Breast epithelium (tissue), 4 donors: ENCODE data around the gene SFXN3. TPM values are rescaled to one million over a fixed set of nuclear protein-coding genes. Genes with fewer than 3 reads are reported as not detected.

Source experiments
- DNase-seq, 2 donors: peaks; one replicate each; pipeline ENCODE4 v3.0.0-alpha.2; 2019; ENCODE audit warnings: low spot score in 2 of 2
- H3K27ac ChIP-seq, 2 donors: fragments of 200-600 bp; sonication (generic) in 1 of 2; one replicate each; pipeline ENCODE4 v1.5.1; 2016 to 2019; ENCODE audit warnings: mild to moderate bottlenecking in 1 of 2
- H3K27me3 ChIP-seq, 2 donors: fragments of 200-600 bp; sonication (generic) in 1 of 2; one replicate each; pipeline versions ENCODE4 v1.5.1 to v1.6.0; 2017 to 2019; ENCODE audit warnings: control low read depth in 1 of 2, mild to moderate bottlenecking in 1 of 2
- H3K36me3 ChIP-seq: fragments of 200-600 bp; one replicate; pipeline ENCODE4 v1.5.1; 2019
- H3K4me1 ChIP-seq, 2 donors: fragments of 200-600 bp; sonication (generic); one replicate each; pipeline ENCODE4 v1.5.1; 2016 to 2019; ENCODE audit warnings: control low read depth in 1 of 2
- H3K4me3 ChIP-seq, 3 donors: fragments of 200-600 bp; sonication (generic); 1 replicate in 2 of 3; 2 replicates in 1 of 3; pipeline ENCODE4 v1.5.1; 2016 to 2019; ENCODE audit warnings: mild to moderate bottlenecking in 3 of 3, moderate library complexity in 2 of 3
- H3K9me3 ChIP-seq, 2 donors: fragments of 200-600 bp; sonication (generic) in 1 of 2; one replicate each; pipeline ENCODE4 v1.5.1; 2016 to 2019; ENCODE audit warnings: control low read depth in 1 of 2
- POLR2A ChIP-seq: fragments of 450-650 bp; IDR thresholded peaks from one replicate; pipeline ENCODE4 v1.6.1; 2016; ENCODE audit warnings: antibody characterized with exemption, mild to moderate bottlenecking, moderate library complexity
- POLR2AphosphoS5 ChIP-seq, 3 donors: sonication (generic); formaldehyde crosslinking; IDR thresholded peaks; one replicate each; pipeline ENCODE4 v1.6.1; 2017; ENCODE audit warnings: antibody characterized with exemption in 3 of 3
- intact Hi-C: fragments of 100-400 bp; cut with DNase I; formaldehyde crosslinking; loops from one replicate; pipeline ENCODE4 v1.15.1; 2023; ENCODE audit warnings: low total_unique reads
- total RNA-seq, 3 donors: library from RNA; depleted of rRNA; stranded (reverse); fragments of >200 nt; gene quantifications; one replicate each; pipeline ENCODE4 v1.1.0, GENCODE V29; 2016
- TF ChIP-seq, protein P1 (sequence below), 3 donors: fragments of 450-650 bp; IDR thresholded peaks; one replicate each; pipeline ENCODE4 v1.5.1; 2016 to 2017; ENCODE audit warnings: antibody characterized with exemption in 3 of 3, mild to moderate bottlenecking in 3 of 3, moderate library complexity in 3 of 3

SFXN3 gene, protein sequence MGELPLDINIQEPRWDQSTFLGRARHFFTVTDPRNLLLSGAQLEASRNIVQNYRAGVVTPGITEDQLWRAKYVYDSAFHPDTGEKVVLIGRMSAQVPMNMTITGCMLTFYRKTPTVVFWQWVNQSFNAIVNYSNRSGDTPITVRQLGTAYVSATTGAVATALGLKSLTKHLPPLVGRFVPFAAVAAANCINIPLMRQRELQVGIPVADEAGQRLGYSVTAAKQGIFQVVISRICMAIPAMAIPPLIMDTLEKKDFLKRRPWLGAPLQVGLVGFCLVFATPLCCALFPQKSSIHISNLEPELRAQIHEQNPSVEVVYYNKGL
- total RNA-seq, result 10 to 100 TPM; 63.7 to 90.4 (median 75.7) TPM

DNA sequence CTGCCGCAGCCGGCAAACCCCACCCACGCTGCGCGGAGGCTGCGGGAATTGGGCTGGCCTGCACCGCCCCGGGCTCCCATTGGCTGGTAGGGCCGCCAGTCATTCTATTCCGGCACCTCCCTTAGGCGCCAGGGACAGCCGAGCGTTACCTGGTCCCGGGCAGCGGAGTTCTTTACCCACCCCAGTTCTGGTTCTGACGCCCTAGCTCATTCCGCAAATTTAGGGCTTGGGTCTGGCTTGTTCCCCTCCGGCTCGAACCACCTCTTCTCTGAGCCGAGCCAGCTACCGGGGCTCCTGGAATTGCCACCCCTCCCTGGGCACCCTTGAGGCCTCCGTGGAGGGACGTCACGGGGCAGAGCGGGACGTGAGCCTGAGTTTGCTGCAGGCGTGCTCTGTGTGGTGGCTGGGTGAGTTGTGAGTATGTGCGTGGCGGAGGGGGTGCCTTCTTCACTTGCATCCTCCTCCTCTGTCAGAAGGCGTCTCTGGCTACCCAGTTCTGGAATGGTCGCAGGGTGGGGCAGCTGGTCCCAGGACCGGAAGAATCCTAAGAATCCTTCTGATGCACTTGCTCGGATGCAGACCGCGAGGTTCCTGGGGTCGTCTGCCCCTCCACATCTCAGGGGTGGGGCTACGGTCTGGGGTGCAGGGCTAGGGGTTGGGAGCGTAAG is at the start of gene SFXN3, which contains the start of gene PDZD7:
TSS of gene SFXN3 (plus strand) at position 107 of the 668 bp plus-strand sequence. CDS start 3,461 bp downstream, outside the sequence.
TSS of gene PDZD7 (minus strand) at position 2 of the 668 bp plus-strand sequence. CDS start 910 bp downstream, outside the sequence.
- intact Hi-C loops, result no loop called here
- TF ChIP-seq POLR2A (peak; percentile 8), POLR2AphosphoS5 (IDR thresholded peaks at IDR 0.05) (peak in 2 of 3 donors; percentile 35 to 54)
- TF ChIP-seq, protein P1, sequence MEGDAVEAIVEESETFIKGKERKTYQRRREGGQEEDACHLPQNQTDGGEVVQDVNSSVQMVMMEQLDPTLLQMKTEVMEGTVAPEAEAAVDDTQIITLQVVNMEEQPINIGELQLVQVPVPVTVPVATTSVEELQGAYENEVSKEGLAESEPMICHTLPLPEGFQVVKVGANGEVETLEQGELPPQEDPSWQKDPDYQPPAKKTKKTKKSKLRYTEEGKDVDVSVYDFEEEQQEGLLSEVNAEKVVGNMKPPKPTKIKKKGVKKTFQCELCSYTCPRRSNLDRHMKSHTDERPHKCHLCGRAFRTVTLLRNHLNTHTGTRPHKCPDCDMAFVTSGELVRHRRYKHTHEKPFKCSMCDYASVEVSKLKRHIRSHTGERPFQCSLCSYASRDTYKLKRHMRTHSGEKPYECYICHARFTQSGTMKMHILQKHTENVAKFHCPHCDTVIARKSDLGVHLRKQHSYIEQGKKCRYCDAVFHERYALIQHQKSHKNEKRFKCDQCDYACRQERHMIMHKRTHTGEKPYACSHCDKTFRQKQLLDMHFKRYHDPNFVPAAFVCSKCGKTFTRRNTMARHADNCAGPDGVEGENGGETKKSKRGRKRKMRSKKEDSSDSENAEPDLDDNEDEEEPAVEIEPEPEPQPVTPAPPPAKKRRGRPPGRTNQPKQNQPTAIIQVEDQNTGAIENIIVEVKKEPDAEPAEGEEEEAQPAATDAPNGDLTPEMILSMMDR (IDR thresholded peaks at IDR 0.05), result no peak
- Histone ChIP-seq H3K27ac (peak within 1 kb of the TSS; percentile 95 to 100), H3K36me3 (no peaks in the 10 kb centered on the region), H3K9me3 (no peaks in the 10 kb centered on the region), H3K4me1 (peaks cover 5% of the 10 kb centered on the region in 2 donors), H3K4me3 (peak within 1 kb of the TSS; percentile 85 to 93 (median 86)), H3K27me3 (no peaks in the 10 kb centered on the region)
- peak; percentile 89 to 95 for DNase-seq

DNA sequence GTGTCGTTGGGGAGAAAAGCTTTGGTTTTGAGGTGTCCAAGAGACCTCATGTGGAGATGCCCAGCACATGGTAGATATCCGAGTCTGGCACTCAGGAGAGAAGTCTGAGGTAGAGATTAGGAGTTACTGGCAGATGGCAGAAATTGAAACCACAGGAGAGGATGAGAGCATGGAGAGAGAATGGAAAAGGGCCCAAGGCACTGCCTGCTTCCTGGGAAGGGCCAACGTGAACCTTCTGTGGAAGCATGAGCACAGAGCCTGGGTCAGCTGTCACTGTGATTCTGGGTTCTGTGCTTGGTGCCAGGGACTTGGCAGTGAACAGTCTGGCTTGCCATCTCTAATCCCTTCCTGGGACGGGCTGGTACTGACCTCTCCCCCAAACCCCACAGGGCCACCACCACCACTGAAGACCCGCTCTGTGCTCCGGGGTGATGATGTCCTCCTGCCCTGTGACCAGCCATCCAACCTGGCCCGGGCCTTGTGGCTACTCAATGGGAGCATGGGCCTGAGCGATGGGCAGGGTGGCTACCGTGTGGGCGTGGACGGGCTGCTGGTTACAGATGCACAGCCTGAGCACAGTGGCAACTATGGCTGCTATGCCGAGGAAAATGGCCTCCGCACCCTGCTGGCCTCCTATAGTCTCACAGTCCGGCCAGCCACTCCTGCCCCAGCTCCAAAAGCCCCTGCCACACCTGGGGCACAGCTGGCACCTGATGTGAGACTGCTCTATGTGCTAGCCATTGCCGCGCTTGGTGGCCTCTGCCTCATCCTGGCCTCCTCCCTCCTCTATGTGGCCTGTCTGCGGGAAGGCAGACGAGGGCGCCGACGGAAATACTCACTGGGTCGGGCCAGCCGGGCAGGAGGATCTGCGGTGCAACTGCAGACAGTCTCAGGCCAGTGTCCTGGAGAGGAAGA is 47.9 kb upstream of the SFXN3 start:
- Histone ChIP-seq H3K36me3 (peaks cover 5% of the 10 kb centered on the region), H3K27me3 (no peaks in the 10 kb centered on the region), H3K4me3 (no peak overlapping the region), H3K4me1 (peaks cover 8 to 10% of the 10 kb centered on the region in 2 donors), H3K27ac (no peak overlapping the region), H3K9me3 (no peaks in the 10 kb centered on the region)
- TF ChIP-seq, protein P1 (IDR thresholded peaks at IDR 0.05), result no peak
- TF ChIP-seq POLR2A, result no peak
- no peak for TF ChIP-seq POLR2AphosphoS5 (IDR thresholded peaks at IDR 0.05)
- intact Hi-C loops, result no loop called here
- DNase-seq, result no peak

DNA sequence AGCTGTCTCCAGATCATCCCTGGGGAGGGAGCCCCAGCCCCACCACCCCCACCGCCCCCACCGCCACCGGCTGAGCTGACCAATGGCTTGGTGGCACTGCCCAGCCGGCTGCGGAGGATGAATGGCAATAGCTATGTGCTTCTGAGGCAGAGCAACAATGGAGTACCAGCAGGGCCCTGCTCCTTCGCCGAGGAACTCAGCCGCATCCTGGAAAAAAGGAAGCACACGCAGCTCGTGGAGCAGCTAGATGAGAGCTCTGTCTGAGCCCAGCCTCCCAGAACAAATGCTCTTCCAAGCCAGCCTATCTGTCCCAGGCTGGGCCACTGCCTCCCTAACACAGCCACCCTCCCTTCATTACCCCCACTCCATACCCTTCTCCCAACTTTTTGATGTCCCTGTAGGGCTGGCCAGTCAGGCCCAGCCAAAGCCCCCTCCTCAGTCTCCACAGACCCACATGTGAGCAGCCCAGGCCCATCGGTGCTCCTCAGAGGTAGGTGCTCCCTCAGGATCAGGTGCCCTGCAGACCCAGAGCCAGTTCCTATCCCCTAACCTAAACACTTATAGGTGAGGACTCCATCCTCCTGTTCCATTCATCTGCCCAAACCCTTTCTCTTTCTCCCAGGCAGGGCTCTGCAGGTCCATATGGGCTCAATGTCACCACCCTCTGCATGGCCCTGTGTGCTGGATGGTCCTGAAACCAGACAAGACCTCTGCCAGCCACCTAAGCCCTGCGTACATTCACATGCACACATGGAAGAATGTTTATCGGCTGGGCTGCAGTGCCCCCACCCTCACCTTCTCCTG is 47.0 kb upstream of the SFXN3 start:
- Histone ChIP-seq H3K27me3 (no peaks in the 10 kb centered on the region), H3K4me3 (no peak overlapping the region), H3K36me3 (peaks cover 3% of the 10 kb centered on the region), H3K27ac (no peak overlapping the region), H3K9me3 (no peaks in the 10 kb centered on the region), H3K4me1 (peaks cover 12 to 16% of the 10 kb centered on the region in 2 donors)
- DNase-seq, result peak in 1 of 2 donors; percentile 15
- intact Hi-C loops, result no loop called here
- no peak for TF ChIP-seq POLR2A
- TF ChIP-seq POLR2AphosphoS5 (IDR thresholded peaks at IDR 0.05), result no peak
- TF ChIP-seq, protein P1 (IDR thresholded peaks at IDR 0.05), result no peak

DNA sequence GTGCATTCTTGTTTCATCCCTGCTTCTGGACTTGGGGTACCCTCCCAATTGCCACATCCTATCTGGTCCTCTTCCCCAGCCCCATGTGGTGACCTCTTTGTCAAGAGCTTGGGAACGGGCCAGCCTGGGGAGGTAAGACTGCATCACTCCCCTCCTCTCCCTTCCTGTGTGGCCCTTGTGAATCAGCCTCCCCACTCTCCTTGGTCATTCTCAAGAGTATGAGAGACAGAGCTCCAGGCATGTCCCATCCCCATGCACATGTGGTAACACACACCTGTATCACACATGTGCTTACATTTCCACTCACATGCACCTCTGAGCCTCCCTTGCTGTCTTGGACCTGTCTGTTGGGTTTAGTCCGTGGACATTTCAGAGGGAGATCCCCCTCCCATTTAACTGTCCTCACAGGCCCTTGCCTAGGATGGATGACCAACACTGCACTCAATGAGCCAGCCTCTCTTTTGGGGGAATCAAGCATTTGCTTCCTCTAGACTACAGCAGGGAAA is 46.3 kb upstream of the SFXN3 start:
- H3K27ac ChIP-seq, result no peak overlapping the region
- TF ChIP-seq, protein P1 (IDR thresholded peaks at IDR 0.05), result no peak
- TF ChIP-seq POLR2AphosphoS5 (IDR thresholded peaks at IDR 0.05) (no peak), POLR2A (no peak)
- H3K27me3 ChIP-seq, result no peaks in the 10 kb centered on the region
- H3K4me3 ChIP-seq, result no peak overlapping the region
- peaks cover 3% of the 10 kb centered on the region for H3K36me3 ChIP-seq
- peak in 1 of 2 donors; percentile 10 for DNase-seq
- no peaks in the 10 kb centered on the region for H3K9me3 ChIP-seq
- H3K4me1 ChIP-seq, result peaks cover 12 to 16% of the 10 kb centered on the region in 2 donors
- intact Hi-C loops, result no loop called here
